Activated gamma-delta T cell (primary cell): Measurements from ENCODE around the gene GNAI2.
"Not testable (repeated sequence)": the region's sequence is repeated elsewhere in the genome, so short reads cannot be mapped to it uniquely, and the experiment has no call there.

Experiments
- DNase-seq: peaks from one replicate; lab custom pipeline; 2025; lab: John Stamatoyannopoulos, UW

GNAI2 gene

DNA sequence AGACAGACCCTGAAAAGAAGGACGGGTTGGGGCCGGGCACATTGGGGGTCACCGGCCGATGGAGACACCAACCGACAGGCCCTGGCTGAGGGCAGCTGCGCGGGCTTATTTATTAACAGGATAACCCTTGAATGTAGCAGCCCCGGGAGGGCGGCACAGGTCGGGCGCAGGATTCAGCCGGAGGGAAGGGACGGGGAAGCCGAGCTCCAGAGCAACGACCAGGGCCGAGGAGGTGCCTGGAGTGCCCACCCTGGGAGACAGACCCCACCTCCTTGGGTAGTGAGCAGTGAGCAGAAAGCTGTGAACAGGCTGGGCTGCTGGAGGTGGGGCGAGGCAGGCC is 40.7 kb downstream of the GNAI2 start:
- no peak for DNase-seq

DNA sequence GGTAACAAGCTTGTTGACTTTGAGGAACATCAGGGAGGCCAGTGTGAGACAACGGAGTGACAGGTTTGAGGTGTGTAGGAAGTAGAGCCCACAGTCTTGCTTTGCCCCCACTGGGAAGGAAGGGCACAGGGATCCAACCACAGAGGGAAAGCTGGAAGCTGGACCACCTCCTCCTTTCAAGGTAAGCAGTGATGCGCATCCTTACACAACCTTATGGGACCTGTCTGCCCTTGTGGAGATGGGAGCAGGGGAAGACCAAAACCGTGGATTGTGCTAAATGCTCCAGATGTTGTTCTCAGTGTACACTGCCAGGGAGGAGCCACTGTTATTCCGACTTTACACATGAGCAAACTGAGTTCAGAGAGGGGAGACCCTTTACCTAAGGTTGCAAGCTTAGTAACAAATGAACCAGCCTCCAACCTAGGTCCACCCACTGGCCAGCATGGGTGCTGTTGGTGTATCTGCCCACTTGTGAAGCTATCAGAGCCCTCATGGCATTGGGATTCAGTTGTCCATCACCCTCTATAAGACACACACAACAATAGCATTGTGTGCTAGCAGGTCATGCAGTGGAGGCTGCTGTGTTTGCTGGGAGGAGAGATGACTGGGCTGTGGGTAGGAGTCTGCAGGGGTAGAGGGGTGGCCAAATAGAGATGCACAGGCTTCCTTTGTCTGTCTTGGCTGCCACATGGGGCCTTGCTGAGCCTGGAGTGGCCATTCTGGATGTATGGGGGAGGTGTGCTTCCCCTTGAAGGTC is 42.3 kb downstream of the GNAI2 start:
- no peak for DNase-seq

DNA sequence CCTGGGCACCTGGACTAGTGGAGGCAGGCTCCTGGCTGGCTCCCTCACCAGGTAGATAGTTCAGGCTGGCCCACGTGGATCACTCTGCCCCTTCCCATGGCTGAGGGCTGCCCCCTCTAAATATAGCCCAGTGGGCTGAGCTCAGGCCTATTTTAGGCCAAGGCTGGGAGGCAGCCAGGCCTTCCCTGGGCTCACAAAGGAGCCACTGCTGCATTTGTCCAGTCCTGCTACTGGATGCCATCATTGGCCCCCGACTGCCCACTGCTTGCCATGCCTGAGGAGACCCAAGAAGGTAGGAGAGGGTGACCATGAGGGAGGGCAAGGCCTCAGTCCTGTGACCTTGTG is 42.8 kb downstream of the GNAI2 start, which contains the start of gene LSMEM2:
TSS of gene LSMEM2 (plus strand) at position 208 of the 345 bp plus-strand sequence. CDS start at position 235, 27 bp downstream.
- DNase-seq, result no peak

DNA sequence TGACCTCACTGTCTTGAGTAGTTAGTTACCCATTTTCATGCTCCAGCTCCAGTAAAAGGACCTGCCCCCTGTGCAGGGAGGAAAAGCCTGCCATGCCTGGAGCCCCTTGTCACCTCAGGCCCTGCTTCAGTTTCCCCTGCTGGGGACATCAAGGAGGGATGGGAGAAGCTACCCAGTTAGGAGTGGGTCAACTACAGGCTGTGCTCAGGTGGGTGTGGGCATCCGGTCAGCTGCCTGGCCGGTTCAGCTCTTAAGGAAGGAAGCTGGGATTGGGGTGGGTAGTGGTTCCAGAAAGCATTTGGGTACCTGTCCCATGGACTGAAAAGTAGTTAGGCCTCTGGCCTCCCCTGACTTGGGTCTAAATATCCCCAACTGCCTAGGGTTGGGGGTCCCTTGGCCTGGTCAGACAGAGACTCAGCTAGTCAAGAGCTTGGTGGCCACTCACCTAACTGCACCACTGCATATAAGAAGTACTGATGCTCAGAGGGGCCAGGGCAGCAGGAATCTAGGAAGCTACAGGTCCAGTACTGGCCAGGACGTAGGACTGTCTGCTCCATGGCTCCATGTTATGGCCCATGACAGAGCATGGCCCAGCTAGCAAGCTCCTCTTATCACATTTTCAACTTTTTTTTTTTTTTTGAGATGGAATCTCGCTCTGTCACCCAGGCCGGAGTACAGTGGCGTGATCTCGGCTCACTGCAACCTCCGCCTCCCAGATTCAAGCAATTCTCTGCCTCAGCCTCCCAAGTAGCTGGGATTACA is 43.4 kb downstream of the GNAI2 start:
- no peak for DNase-seq

DNA sequence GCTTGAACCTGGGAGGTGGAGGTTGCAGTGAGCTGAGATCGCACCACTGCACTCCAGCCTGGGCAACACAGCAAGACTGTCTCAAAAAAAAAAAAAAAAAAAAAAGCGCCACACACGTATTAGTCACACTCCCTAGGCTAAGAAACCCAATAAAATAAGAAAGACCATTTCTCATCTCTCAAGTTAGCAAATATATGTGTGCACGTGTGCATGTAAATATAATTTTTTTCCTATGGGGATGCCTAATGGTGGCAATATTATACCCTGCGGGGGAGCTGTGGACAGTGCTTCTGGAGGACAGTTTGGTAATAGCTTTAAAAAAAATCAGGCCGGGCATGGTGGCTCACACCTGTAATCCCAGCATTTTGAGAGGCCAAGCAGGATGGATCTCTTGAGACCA is 48.1 kb downstream of the GNAI2 start:
- not testable (repeated sequence) for DNase-seq

DNA sequence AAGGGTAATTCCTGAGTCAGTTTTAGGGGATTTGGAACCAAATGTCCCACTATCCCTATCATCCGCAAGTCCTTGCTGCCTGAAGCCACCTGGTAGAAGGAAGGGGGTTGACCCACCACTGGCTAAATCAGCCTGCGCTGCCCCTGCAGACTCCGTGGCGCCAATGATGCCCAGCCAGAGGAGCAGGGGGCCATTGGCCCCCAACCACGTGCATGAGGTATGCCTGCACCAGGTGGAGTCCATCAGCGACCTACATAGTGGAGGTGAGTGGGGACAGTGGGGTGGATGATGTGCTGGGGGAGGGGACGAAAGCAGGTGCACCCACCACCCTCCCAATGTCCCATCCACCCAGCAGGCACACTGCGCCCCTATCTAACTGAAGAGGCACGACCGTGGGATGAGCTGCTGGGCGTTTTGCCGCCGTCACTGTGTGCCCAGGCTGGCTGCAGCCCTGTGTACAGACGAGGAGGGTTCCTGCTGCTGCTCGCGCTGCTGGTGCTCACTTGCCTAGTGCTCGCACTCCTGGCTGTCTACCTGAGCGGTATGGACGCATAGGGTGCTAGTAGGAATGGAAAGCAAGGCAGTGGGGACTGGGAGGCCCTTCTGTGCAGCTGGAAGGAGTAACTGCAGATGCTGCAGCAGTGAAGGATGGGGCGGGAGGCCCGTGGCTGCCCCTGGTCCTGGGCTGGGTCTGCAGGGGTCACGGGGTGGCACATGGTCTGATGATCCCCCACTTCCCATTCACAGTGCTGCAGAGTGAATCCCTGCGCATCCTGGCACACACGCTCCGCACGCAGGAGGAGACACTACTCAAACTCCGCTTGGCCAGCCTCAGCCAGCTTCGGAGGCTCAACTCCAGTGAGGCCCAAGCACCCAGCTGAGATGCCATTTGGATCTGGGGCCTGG is 50.6 kb downstream of the GNAI2 start:
- DNase-seq, result no peak

DNA sequence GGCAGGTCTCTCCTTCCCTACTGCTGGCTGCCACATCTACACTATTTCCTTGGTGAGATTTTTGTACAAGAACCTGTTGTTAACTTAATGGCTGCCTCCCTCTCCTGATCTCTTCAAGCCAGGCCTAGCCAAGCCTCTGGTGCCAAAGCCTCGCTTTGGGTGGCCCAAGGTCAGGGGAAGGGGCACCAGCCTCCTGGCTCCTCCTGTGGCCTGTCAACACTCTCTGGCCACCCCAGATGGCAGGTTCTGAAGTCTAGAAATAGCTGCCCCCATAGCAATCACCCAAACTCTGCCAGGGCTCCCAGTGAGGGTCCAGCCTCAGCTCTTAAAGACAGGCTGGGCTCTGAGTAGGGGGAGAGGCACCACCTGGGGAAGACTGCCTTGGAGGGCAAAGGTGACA is 51.3 kb downstream of the GNAI2 start:
- no peak for DNase-seq

DNA sequence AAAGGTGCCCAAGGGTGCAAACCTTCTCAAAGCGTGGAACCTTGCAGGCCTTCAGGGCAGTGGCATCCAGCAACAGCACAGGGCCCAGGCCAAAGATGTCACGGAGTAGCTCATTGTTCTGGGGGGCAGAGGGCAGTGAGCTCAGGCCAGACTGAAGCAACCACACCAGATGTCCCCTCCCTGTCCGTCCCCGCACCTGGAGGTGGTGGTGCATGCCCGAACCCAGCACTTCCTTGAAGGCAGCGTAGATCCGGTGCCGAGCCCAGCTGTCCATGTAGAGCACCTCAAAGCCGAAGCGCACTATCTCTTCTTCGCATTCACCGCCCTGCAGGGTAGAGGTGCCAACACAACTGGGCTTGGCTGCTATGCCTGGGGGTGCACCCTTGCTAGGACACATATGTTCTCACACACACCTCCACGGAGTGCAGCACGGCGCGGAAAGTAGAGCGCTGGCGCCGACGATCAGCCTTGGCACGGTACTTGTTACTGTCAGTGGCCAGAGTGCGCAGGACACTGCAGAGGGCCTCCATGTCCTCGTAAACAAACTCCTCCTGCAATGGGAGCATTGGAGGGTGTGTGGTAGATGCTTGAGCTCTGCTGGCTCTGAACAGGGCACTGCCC is 52.5 kb downstream of the GNAI2 start:
- DNase-seq, result no peak

DNA sequence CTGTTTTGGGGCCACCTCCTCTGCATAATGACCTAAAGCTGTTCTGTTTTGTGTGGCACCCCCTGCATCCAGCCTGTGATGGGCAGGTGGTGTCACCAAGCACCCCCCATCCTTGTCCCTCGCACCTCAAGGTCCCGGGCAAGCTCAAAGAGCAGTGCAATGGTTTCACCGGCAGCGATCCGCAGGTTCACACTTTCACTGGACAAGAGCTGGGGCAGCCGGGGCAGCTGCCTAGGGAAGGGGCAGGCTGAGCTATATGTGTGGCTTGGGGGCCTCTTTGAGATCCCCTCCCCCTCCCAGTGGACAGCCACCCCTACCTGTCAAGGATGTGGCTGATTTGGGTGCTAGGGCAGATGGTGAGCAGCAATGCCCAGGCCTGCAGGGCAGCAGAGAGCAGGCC is 53.1 kb downstream of the GNAI2 start:
- no peak for DNase-seq

DNA sequence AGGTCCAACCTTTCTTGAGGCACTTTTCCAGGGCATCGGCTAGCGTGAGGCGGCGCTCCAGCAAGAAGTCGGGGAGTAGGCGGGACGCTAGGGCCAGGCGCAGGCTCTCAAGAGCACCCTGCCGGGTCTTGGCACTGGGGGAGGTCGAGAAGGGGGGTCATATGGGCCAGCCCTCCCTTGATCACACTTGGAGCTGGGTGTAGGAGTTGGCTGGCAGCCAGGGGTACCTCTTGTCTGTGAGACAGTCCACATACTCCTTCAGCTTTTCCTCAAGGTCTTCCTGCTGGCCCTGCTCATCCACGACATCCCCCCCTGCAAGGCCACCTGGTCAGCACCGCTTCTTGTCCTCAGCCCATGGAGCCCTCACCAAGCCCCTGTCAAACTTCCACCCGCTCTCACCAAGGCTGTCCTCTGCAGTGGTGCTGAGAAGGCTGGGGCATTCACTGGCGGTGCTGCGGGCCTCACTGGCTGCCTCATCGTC is 54.2 kb downstream of the GNAI2 start:
- no peak for DNase-seq

DNA sequence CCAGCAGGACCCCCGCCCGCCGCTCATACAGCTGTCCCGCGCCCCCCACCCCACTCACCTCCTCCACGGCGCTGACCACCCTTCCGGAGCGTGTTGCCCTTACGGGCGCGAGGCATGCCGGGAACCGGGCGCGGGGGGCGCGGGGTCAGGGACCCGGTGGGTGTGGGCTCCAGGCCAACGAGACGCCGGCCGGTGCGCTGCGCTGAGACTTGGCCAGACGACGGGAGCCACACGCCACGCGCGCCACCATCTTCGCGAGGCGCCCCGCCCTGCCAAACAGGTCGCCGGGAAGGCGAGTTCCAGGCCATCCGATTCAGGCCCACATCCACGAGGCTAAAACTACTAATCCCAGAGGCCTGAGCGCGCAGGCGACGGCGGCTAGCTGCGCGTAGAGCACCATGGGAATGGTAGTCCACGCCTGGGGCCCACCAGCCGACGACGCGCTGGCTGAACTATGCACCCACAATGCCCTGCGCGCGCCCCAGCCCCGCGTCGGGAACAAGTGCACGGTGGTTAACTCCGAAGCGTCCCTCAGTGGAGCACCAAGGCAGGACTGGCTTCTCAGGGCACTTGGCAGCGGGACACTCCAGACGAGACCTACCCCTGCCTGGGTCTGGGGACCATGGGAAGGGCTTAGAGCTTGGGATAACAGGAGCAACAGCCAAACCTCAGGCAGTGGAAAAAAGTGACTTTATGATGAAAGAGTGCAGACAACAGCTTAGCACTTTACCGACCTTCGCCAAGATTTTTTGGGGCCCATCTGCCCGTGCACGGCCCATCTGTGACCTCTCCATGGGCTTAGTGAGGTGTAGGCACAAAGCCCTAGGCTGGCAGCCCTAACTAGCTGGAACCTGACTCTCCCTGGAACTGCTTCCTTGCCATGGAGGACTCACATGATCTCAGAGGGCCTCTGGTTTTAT is 56.4 kb downstream of the GNAI2 start, which contains the start of gene IFRD2:
TSS of gene IFRD2 (minus strand) at position 271 of the 920 bp plus-strand sequence. CDS start at position 116, 155 bp downstream.
- peak; percentile 89 for DNase-seq

DNA sequence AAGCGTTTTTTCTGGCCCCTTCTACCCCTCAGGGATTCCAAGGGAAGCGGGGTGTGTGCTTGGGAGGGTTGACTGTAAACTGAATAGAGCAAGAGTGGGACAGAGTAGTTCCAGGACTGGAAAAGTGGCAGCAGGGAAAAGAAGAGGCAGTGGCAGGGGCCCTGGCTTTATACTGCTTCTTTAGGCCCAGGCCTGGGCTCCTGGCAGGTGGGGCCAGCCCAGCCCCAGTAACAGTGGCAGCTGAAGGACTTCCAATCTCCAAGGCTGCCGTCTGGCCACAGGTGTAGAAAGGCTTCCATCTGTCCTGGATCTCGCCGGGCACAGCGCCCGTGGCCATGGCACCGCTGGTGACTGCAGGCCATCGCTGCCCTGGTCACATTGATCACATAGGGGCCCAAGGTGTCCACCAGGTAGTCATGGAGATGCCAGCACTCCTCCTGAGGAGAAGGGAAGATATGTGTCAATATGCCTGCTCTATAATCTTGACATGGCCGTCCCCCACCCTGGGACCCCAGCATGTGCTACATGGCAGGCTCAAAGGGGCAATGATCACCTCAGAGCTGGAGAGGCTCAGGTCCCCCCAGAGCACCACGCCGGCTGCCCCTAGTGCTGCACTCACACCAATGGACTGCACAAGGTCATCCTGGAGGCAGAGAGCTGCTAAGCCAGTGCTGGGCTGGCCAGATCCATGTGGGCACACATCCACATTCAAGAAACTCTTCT is 57.2 kb downstream of the GNAI2 start:
- no peak for DNase-seq

DNA sequence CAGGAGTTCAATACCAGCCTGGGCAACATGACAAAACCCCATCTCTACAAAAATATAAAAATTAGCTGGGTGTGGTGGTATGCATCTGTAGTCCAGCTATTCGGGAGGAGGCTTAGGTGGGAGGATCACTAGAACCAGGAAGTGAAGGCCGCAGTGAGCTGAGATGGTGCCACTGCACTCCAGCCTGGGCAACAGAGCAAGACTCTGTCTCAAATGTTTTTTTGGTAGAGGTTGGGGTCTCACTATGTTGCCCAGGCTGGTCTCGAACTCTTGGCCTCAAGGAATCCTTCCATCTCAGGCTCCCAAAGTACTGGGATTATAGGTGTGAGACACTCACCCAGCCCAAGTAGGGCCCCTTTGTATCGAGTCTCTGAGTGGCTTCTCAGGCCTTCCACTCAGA is 58.1 kb downstream of the GNAI2 start:
- no peak for DNase-seq

DNA sequence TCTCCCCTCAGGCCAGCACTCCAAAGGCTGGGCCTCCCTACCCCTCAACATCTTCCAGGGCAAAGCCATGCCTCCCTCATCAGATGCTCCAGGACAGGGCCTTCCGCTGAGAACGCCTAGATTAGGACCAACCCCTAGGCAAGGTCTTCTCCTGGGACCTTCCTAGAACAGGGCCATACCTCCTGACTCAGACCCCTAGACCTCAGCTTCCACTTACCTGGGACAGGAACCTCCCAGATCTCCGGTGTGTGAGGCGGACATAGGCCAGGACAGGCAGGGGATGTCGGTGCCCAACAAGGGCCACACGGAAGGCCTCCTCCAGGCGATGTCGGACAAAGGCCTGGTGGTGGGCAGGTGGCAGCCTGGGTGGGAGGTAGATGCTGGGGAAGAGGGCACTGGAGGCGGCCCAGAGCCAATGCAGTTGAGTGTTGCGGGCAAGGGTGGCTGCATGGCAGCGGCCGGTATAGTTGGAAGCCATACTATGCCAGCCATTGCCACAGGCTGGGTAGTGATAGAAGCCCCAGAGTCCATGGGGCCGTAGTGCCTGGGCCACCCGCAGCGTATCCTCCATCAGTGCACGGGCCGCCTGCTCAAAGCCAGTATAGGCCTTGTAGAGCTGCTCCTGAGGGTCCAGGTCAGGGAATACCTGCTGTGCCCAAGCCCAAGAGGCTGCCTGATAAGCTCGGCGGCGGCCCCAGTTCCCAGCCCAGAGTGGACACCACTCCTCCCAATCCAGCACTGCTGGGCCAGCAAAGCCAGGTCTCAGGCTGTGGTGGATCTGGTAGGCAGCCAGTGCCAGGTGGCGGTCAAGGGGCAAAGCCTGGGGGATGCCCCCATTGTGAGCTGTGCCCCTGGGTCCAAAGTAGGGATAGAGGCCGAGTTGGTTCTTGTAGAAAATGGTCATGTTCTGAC is 58.7 kb downstream of the GNAI2 start:
- no peak for DNase-seq

DNA sequence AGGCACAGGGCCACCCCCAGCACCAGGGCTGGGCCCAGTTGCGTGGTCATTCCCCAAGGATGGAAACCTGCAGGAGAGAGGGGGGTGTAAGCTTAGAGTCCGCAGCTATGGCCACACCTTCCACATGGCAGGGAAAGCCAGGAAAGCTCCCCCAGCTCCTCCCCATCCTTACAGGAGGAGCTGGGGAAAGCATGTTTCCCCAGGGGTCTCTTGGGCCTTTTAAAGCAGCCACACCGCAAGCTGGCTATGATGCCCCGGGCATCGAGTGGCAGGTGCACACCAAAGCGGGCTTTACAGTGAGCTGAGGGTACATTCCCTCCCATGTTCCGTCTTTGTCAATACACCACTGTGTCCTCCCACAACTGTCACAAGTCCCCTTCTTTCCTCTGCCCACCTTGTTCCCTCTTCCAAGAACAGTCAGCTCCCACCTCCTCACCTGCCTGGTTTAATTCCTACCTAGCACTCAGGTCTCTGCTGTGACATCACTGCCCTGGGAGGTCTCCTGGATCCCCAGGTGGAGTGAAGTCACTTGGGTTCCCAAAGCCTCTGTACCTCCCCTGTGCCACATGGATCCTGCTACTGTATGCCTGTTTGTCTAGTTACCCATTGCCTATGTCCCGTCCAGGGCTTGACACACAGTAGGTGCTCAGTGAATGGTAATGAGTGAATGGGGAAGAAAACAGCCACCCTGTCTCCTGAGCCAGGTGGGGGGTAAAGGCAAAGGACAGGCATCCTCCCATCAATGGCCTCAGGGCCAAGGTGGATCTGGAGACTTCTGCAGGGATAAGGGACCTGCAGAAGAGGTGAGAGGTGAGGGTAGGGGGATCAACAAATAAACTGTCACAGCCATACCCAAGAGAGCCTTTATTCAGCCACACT is 59.8 kb downstream of the GNAI2 start:
- no peak for DNase-seq

DNA sequence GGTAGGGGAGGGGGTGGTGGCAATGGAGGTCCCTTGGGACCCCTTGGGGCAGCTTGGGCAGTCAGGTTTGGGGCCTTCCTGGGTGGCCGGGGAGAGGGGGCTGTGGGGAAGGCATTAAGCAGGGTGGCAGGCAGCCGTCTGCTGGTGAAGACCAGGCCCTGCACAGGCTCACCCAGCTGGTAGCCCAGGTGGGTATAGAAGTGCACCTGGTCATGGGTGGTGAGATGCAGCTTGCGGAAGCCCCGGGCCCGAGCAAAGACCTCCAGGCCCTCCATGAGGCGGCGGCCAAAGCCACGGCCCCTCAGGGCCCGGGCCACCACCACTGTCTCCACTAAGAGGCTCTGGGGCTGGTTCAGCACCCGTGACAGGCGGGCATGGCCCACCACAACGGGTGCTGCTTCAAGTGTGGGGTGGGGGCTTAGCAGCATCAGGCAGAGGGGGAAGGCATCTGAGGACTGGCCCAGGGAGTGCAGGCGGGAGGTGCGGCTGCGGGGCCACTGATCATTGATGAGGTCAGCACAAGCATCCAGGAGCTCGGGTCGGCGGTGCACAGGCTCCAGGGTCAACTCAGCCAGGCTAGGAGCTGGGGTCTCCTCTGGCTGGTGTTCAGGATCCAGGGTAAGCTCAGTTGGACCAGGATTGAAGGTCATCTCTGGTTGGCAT is 60.8 kb downstream of the GNAI2 start:
- no peak for DNase-seq

DNA sequence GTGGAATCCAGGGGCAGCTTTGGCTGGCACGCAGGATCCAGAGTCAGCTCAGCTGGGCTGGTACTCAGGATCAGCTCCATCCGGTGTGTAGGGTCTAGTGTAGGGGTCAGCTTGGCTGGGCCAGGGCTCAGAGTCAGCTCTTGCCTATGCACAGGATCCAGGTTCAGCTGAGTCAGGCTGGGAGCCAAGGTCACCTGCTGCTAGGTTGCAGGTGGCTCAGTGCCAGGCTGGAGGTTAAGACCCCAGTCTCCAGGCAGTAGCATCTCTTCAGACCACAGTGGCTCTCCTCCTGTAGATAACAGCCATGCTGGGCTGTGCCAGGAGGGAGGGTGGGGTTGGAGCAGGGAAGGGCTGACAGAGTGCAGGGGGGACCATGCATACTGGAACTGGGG is 61.4 kb downstream of the GNAI2 start:
- no peak for DNase-seq
